ENCODE data around the gene ARHGDIG. TPM values are rescaled to one million over a fixed set of nuclear protein-coding genes. Genes with fewer than 3 reads are reported as not detected.

The ARHGDIG gene
- total RNA-seq, 4 donors from 2014 or later: 1.4 to 3.5 (median 1.8) TPM; not detected in 1

DNA sequence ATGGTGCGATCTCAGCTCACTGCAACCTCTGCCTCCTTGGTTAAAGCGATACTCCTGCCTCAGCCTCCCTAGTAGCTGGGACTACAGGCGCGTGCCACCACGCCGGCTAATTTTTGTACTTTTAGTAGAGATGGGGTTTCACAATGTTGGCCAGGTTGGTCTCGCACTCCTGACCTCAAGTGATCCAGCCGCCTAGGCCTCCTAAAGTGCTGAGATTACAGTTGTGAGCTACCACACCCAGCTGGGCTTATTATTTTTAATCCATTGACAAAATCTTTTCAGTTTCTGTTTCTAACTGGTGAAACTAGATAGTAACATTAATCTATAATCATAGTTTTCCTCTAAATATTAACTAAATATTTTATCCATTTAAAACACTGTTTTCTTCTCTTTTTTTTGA, 39.8 kb upstream of the ARHGDIG start:
- no peak for TF ChIP-seq CTCF (IDR thresholded peaks at IDR 0.05 in 4 of 5, conservative IDR thresholded peaks at IDR 0.05 in 1 of 5)
- TF ChIP-seq POLR2A (IDR thresholded peaks at IDR 0.05): no peak
- H3K9me3 ChIP-seq: no peaks in the 10 kb centered on the region
- peaks cover 40 to 59% of the 10 kb centered on the region in 2 donors for H3K4me1 ChIP-seq
- H3K27me3 ChIP-seq: no peaks in the 10 kb centered on the region
- H3K36me3 ChIP-seq: no peaks in the 10 kb centered on the region
- intact Hi-C loops (cut with DNase I; ENCODE audit: low total_unique reads): no loop called here
- no peak overlapping the region for H3K4me3 ChIP-seq
- ATAC-seq (no peak), DNase-seq (peak in 1 of 2 donors; percentile 31)
- in situ Hi-C loops (cut with MboI; ENCODE audit: low sequenced_read_pairs in 4 of 4): no loop called here
- peak overlapping the region; percentile 78 to 89 (median 86) for H3K27ac ChIP-seq

- Histone ChIP-seq H3K27me3 (no peaks in the 10 kb centered on the region), H3K27ac (peak overlapping the region; percentile 78 to 89 (median 86)), H3K9me3 (no peaks in the 10 kb centered on the region), H3K4me1 (peaks cover 32 to 53% of the 10 kb centered on the region in 2 donors), H3K36me3 (no peaks in the 10 kb centered on the region), H3K4me3 (no peak overlapping the region)
- TF ChIP-seq POLR2A (IDR thresholded peaks at IDR 0.05) (no peak), CTCF (IDR thresholded peaks at IDR 0.05 in 4 of 5, conservative IDR thresholded peaks at IDR 0.05 in 1 of 5) (no peak)
- no peak for ATAC-seq
- in situ Hi-C loops (cut with MboI; ENCODE audit: low sequenced_read_pairs in 4 of 4): no loop called here
- no peak for DNase-seq
- intact Hi-C loops (cut with DNase I; ENCODE audit: low total_unique reads): no loop called here
Observed at GRCh38 chr16:242281-242680, 38.1 kb upstream of the ARHGDIG start.

GRCh38 chr16:243348-243747, 37.0 kb upstream of the ARHGDIG start:
- Histone ChIP-seq H3K9me3 (no peaks in the 10 kb centered on the region), H3K4me1 (peaks cover 32 to 53% of the 10 kb centered on the region in 2 donors), H3K27me3 (no peaks in the 10 kb centered on the region), H3K36me3 (peaks cover 0 to 2% of the 10 kb centered on the region in 2 donors), H3K27ac (peak overlapping the region; percentile 78 to 89 (median 86)), H3K4me3 (peak overlapping the region in 1 of 4 donors; percentile 2)
- intact Hi-C loops (cut with DNase I; ENCODE audit: low total_unique reads): no loop called here
- peak; percentile 92 to 94 for ATAC-seq
- in situ Hi-C loops (cut with MboI; ENCODE audit: low sequenced_read_pairs in 4 of 4): no loop called here
- TF ChIP-seq CTCF (IDR thresholded peaks at IDR 0.05 in 4 of 5, conservative IDR thresholded peaks at IDR 0.05 in 1 of 5) (no peak), POLR2A (IDR thresholded peaks at IDR 0.05) (no peak)
- peak; percentile 43 to 70 for DNase-seq

DNA sequence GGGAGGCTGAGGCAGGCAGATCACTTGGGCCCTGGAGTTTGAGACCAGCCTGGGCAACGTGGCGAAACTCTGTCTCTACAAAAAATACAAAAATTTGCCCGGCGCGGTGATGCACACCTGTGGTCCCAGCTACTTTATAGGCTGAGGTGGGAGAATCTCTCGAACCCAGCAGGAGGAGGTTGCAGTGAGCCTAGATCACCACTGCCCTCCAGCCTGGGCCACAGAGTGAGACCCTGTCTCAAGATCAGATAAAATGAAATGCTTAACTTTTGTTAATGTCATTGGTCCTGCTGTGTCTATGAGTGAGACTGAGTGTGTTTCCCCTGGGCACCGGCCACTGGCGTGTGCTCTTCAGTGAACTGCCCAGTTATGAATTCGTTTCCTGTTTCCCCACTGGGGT, 35.3 kb upstream of the ARHGDIG start:
- peak overlapping the region in 3 of 4 donors; percentile 12 to 88 (median 20) for H3K27ac ChIP-seq
- H3K27me3 ChIP-seq: no peaks in the 10 kb centered on the region
- in situ Hi-C loops (cut with MboI; ENCODE audit: low sequenced_read_pairs in 4 of 4): no loop called here
- H3K4me3 ChIP-seq: no peak overlapping the region
- TF ChIP-seq CTCF (IDR thresholded peaks at IDR 0.05 in 4 of 5, conservative IDR thresholded peaks at IDR 0.05 in 1 of 5) (no peak), POLR2A (IDR thresholded peaks at IDR 0.05) (no peak)
- intact Hi-C loops (cut with DNase I; ENCODE audit: low total_unique reads): no loop called here
- no peaks in the 10 kb centered on the region for H3K9me3 ChIP-seq
- H3K36me3 ChIP-seq: peaks cover 0 to 8% of the 10 kb centered on the region in 2 donors
- DNase-seq (no peak), ATAC-seq (no peak)
- peaks cover 24 to 44% of the 10 kb centered on the region in 2 donors for H3K4me1 ChIP-seq

GRCh38 chr16:247027-247426, 33.4 kb upstream of the ARHGDIG start:
- H3K9me3 ChIP-seq: no peaks in the 10 kb centered on the region
- peaks cover 15 to 27% of the 10 kb centered on the region in 2 donors for H3K4me1 ChIP-seq
- TF ChIP-seq CTCF (IDR thresholded peaks at IDR 0.05 in 4 of 5, conservative IDR thresholded peaks at IDR 0.05 in 1 of 5) (no peak), POLR2A (IDR thresholded peaks at IDR 0.05) (no peak)
- H3K27me3 ChIP-seq: no peaks in the 10 kb centered on the region
- no peak overlapping the region for H3K27ac ChIP-seq
- in situ Hi-C loops (cut with MboI; ENCODE audit: low sequenced_read_pairs in 4 of 4): no loop called here
- ATAC-seq (no peak), DNase-seq (no peak)
- intact Hi-C loops (cut with DNase I; ENCODE audit: low total_unique reads): no loop called here
- peaks cover 0 to 18% of the 10 kb centered on the region in 2 donors for H3K36me3 ChIP-seq
- no peak overlapping the region for H3K4me3 ChIP-seq

All from gastrocnemius medialis (tissue), 4 donors.